ENCODE measurements around the gene STPG2.

- TF ChIP-seq CTCF (IDR thresholded peaks at IDR 0.05) = no peak
- no peak for TF ChIP-seq POLR2A (IDR thresholded peaks at IDR 0.05)
Observed at GRCh38 chr4:97517939-97518338, 625.3 kb downstream of the STPG2 start.
